HG02870 (cell line): ENCODE data around the gene EEA1.
A peak's percentile ranks its signal among the peaks of the same experiment; 100 is the strongest.
"Not testable (repeated sequence)": the region's sequence is repeated elsewhere in the genome, so short reads cannot be mapped to it uniquely, and the experiment has no call there.

ENCODE experiments used
- ATAC-seq: cut with Tn5 transposase; IDR thresholded peaks from one replicate; pipeline ENCODE4 v1.9.1; 2021; ENCODE audit warnings: mild to moderate bottlenecking, moderate library complexity; ENCODE audit not compliant: unreplicated experiment

The EEA1 gene

GRCh38 chr12:92928962-92929915, at the start of gene EEA1:
EEA1 (minus strand) TSS chr12:92929295; CDS start chr12:92929066, 229 bp downstream.
- peak; percentile 87 for ATAC-seq

GRCh38 chr12:92978607-92979006, 49.5 kb upstream of the EEA1 start:
- ATAC-seq = no peak

GRCh38 chr12:92977326-92977725, 48.2 kb upstream of the EEA1 start:
- ATAC-seq = no peak

GRCh38 chr12:92974759-92975158, 45.7 kb upstream of the EEA1 start:
- no peak for ATAC-seq

GRCh38 chr12:92973614-92974013, 44.5 kb upstream of the EEA1 start:
- peak; percentile 48 for ATAC-seq

- no peak for ATAC-seq
Observed at GRCh38 chr12:92971859-92972524, 42.9 kb upstream of the EEA1 start.

GRCh38 chr12:92968176-92968813, 39.2 kb upstream of the EEA1 start:
- no peak for ATAC-seq

GRCh38 chr12:92964378-92964777, 35.3 kb upstream of the EEA1 start:
- ATAC-seq = not testable (repeated sequence)

GRCh38 chr12:92961949-92962348, 32.9 kb upstream of the EEA1 start:
- no peak for ATAC-seq

GRCh38 chr12:92955997-92956663, 27.0 kb upstream of the EEA1 start:
- ATAC-seq = no peak

- ATAC-seq = no peak
Observed at GRCh38 chr12:92953747-92954146, 24.7 kb upstream of the EEA1 start.

GRCh38 chr12:92952394-92952793, 23.3 kb upstream of the EEA1 start:
- no peak for ATAC-seq

- no peak for ATAC-seq
Observed at GRCh38 chr12:92951006-92951405, 21.9 kb upstream of the EEA1 start.

- no peak for ATAC-seq
Observed at GRCh38 chr12:92950011-92950410, 20.9 kb upstream of the EEA1 start.

- ATAC-seq = no peak
Observed at GRCh38 chr12:92949466-92949865, 20.4 kb upstream of the EEA1 start.

- ATAC-seq = no peak
Observed at GRCh38 chr12:92947589-92948215, 18.6 kb upstream of the EEA1 start.

- ATAC-seq = no peak
Observed at GRCh38 chr12:92945659-92946220, 16.6 kb upstream of the EEA1 start.

GRCh38 chr12:92943482-92944250, 14.6 kb upstream of the EEA1 start:
- ATAC-seq = no peak

- ATAC-seq = no peak
Observed at GRCh38 chr12:92942905-92943304, 13.8 kb upstream of the EEA1 start.
